OCI-LY7 (cell line): Measurements from ENCODE around the gene SEC61B. TPM values are rescaled to one million over a fixed set of nuclear protein-coding genes. Genes with fewer than 3 reads are reported as not detected.
A peak's percentile ranks its signal among the peaks of the same experiment; 100 is the strongest.

Experiments
- BruUV-seq: library from RNA; stranded (reverse); fragments of 400-500 nt; replicated peaks from 2 replicates; lab custom pipeline; 2021; lab: Mats Ljungman, UMichigan
- CTCF ChIA-PET: fragments of 300-600 bp; sonication (Branson Sonifier 250); formaldehyde crosslinking; loops from one replicate; lab custom pipeline; 2022; ENCODE audit warnings: antibody characterized with exemption; ENCODE audit not compliant: unreplicated experiment; lab: Charles Lee
- POLR2A ChIA-PET: fragments of 300-600 bp; sonication (Branson Sonifier 250); formaldehyde crosslinking; loops from one replicate; lab custom pipeline; 2022; ENCODE audit warnings: antibody characterized with exemption; lab: Charles Lee
- DNase-seq: peaks from one replicate; pipeline ENCODE4 v3.0.0-alpha.2; 2015; ENCODE audit warnings: low spot score
- H2AFZ ChIP-seq: fragments of 200-600 bp; sonication (generic), shearing (Covaris generic); 2 replicates; pipeline ENCODE4 v1.6.1; 2014; ENCODE audit warnings: mild to moderate bottlenecking, antibody characterized with exemption, low read length, moderate library complexity
- H3K27ac ChIP-seq: fragments of 200-600 bp; sonication (generic); 2 replicates; pipeline ENCODE4 v1.5.1; 2014; ENCODE audit warnings: mixed run types, low read depth, mild to moderate bottlenecking, moderate library complexity, low read length, inconsistent platforms; ENCODE audit not compliant: poor library complexity, severe bottlenecking
- H3K36me3 ChIP-seq: fragments of 200-600 bp; sonication (generic); 2 replicates; pipeline ENCODE4 v1.6.1; 2014; ENCODE audit warnings: mild to moderate bottlenecking, antibody characterized with exemption, low read length, moderate library complexity, mixed read lengths; ENCODE audit not compliant: insufficient read depth
- H3K4me1 ChIP-seq: fragments of 200-600 bp; sonication (generic); 2 replicates; pipeline ENCODE4 v1.5.1; 2014; ENCODE audit warnings: mild to moderate bottlenecking, low read length; ENCODE audit not compliant: insufficient read depth, poor library complexity, severe bottlenecking
- H3K4me2 ChIP-seq: fragments of 200-600 bp; sonication (generic); 2 replicates; pipeline ENCODE4 v1.6.1; 2014; ENCODE audit warnings: mild to moderate bottlenecking, low read length
- H3K4me3 ChIP-seq: fragments of 200-600 bp; sonication (generic); 2 replicates; pipeline ENCODE4 v1.5.1; 2014; ENCODE audit warnings: mild to moderate bottlenecking, low read depth, low read length; ENCODE audit not compliant: poor library complexity, severe bottlenecking
- H3K79me2 ChIP-seq: fragments of 200-600 bp; sonication (generic); 2 replicates; pipeline ENCODE4 v1.6.1; 2016; ENCODE audit warnings: low read depth, mild to moderate bottlenecking, low read length, moderate library complexity, mixed read lengths; ENCODE audit not compliant: insufficient read depth
- H3K9me2 ChIP-seq: fragments of 200-600 bp; sonication (generic); 2 replicates; pipeline ENCODE4 v1.6.1; 2016; ENCODE audit warnings: mild to moderate bottlenecking, low read length, mixed read lengths; ENCODE audit not compliant: insufficient read depth
- H3K9me3 ChIP-seq: fragments of 200-600 bp; sonication (generic); 2 replicates; pipeline ENCODE4 v1.6.1; 2014; ENCODE audit warnings: mild to moderate bottlenecking, mixed run types, low read length, mixed read lengths
- H4K20me1 ChIP-seq: fragments of 200-600 bp; sonication (generic); 2 replicates; pipeline ENCODE4 v1.6.1; 2014; ENCODE audit warnings: mild to moderate bottlenecking, antibody characterized with exemption, low read length, moderate library complexity, mixed read lengths; ENCODE audit not compliant: insufficient read depth
- CTCF ChIP-seq: fragments of 200-600 bp; sonication (generic); conservative IDR thresholded peaks from 2 replicates; pipeline ENCODE4 v1.5.1; 2014; ENCODE audit warnings: mild to moderate bottlenecking, antibody characterized with exemption, low read length, moderate library complexity, mixed read lengths
- EZH2phosphoT487 ChIP-seq: fragments of 200-600 bp; sonication (generic); IDR thresholded peaks from 2 replicates; pipeline ENCODE4 v1.6.1; 2018; ENCODE audit warnings: low read depth, borderline replicate concordance, mild to moderate bottlenecking, mixed run types, antibody characterized with exemption, low read length, moderate library complexity, mixed read lengths
- intact Hi-C: fragments of 100-400 bp; cut with micrococcal nuclease; formaldehyde crosslinking; loops from one replicate; pipeline ENCODE4 v1.10.0; 2022; ENCODE audit not compliant: unreplicated experiment
- total RNA-seq, 2 experiments: library from RNA; depleted of rRNA in 1 of 2; stranded (reverse); fragments of >200 nt in 1 of 2; shearing (Covaris generic) in 1 of 2; gene quantifications; 2 replicates each; pipeline ENCODE4 v1.2.3, GENCODE V29; 2014 to 2022

Gene SEC61B
- total RNA-seq, 2 experiments from 2014 or later, result 106 to 279 TPM

GRCh38 chr9:99182356-99182755, 39.7 kb upstream of the SEC61B start:
- H3K36me3 ChIP-seq, result no peaks in the 10 kb centered on the region
- H2AFZ ChIP-seq, result no peak overlapping the region; the same call in 1 of the 2 replicates
- no peaks in the 10 kb centered on the region for H4K20me1 ChIP-seq
- H3K27ac ChIP-seq, result no peak overlapping the region
- DNase-seq, result no peak
- no peak for TF ChIP-seq CTCF
- TF ChIP-seq EZH2phosphoT487, result no peak
- intact Hi-C loops, result loop anchor here (10.0 kb wide), 7 partner anchors 152 to 1412 kb away; no protein-coding TSS in a partner anchor
- no peaks in the 10 kb centered on the region for H3K9me3 ChIP-seq
- no peak overlapping the region for H3K4me2 ChIP-seq
- H3K4me1 ChIP-seq, result peaks cover 19% of the 10 kb centered on the region
- H3K9me2 ChIP-seq, result no peaks in the 10 kb centered on the region
- BruUV-seq, result no TSS peak
- no peak overlapping the region for H3K4me3 ChIP-seq
- ChIA-PET POLR2A (interaction anchor here (0.7 to 1.3 kb wide), 2 partner anchors 50 to 832 kb away, joined by 3 read pairs; no protein-coding TSS in a partner anchor), CTCF (no interaction called here)
- no peaks in the 10 kb centered on the region for H3K79me2 ChIP-seq

GRCh38 chr9:99183616-99184015, 38.5 kb upstream of the SEC61B start:
- peaks cover 26% of the 10 kb centered on the region for H3K4me1 ChIP-seq
- BruUV-seq, result no TSS peak
- no peaks in the 10 kb centered on the region for H3K9me3 ChIP-seq
- TF ChIP-seq CTCF (no peak), EZH2phosphoT487 (no peak)
- no peaks in the 10 kb centered on the region for H3K79me2 ChIP-seq
- H2AFZ ChIP-seq, result no peak overlapping the region
- H3K27ac ChIP-seq, result no peak overlapping the region
- DNase-seq, result no peak
- CTCF ChIA-PET, result no interaction called here
- H3K4me2 ChIP-seq, result no peak overlapping the region
- H3K4me3 ChIP-seq, result no peak overlapping the region
- no peaks in the 10 kb centered on the region for H3K36me3 ChIP-seq
- intact Hi-C loops, result loop anchor here (10.0 kb wide), 7 partner anchors 151 to 1411 kb away; no protein-coding TSS in a partner anchor
- no peaks in the 10 kb centered on the region for H4K20me1 ChIP-seq
- POLR2A ChIA-PET, result interaction anchor here (0.5 kb wide), 1 partner anchor 22 kb away, joined by 6 read pairs; no protein-coding TSS in a partner anchor
- H3K9me2 ChIP-seq, result no peaks in the 10 kb centered on the region

GRCh38 chr9:99184110-99184474, 38.0 kb upstream of the SEC61B start:
- Histone ChIP-seq H3K4me3 (no peak overlapping the region), H3K27ac (no peak overlapping the region), H3K9me3 (no peaks in the 10 kb centered on the region), H3K4me2 (no peak overlapping the region), H3K36me3 (no peaks in the 10 kb centered on the region), H2AFZ (peak overlapping the region; percentile 42; the same call in 1 of the 2 replicates), H3K4me1 (peaks cover 26% of the 10 kb centered on the region), H4K20me1 (no peaks in the 10 kb centered on the region), H3K79me2 (no peaks in the 10 kb centered on the region), H3K9me2 (no peaks in the 10 kb centered on the region)
- DNase-seq, result no peak
- CTCF ChIA-PET, result interaction anchor here (0.5 to 0.8 kb wide), 2 partner anchors 27 to 48 kb away, joined by 3 to 4 read pairs; no protein-coding TSS in a partner anchor
- POLR2A ChIA-PET, result interaction anchor here (0.5 to 1.1 kb wide), 2 partner anchors 22 to 38 kb away, joined by 3 to 6 read pairs; partner anchors contain the start of genes ALG2 and SEC61B
- TF ChIP-seq EZH2phosphoT487 (no peak), CTCF (no peak)
- BruUV-seq, result no TSS peak
- intact Hi-C loops, result loop anchor here (10.0 kb wide), 7 partner anchors 151 to 1411 kb away; no protein-coding TSS in a partner anchor
